ENCODE data around the gene TMEM178B.

DNA sequence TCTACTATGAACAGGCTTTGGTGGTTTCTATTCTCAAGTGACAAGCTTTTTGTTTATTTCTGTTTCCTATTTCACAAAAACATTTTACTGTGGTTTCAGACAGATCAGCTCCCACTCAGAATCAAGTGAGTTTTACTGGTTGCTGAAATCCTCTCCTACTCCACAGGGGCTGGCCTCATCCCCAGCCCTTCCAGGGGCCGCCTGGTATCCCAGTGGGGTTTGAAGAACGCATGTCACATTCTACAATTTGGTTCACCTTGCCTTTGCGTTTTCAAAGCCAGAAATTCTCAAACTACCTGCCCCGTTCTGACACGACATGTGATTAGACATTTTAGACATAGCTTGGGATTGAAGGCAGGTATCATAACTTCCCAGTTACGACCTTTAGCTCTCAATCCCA lies 316.5 kb downstream of the TMEM178B start:
- TF ChIP-seq POLR2AphosphoS5 (IDR thresholded peaks at IDR 0.05; ENCODE audit: borderline replicate concordance, low read depth, low read length) = no peak
- TF ChIP-seq EZH2 (IDR thresholded peaks at IDR 0.05) = no peak
- no peak for TF ChIP-seq FOXP2 (optimal IDR thresholded peaks at IDR 0.05; ENCODE audit: control extremely low read depth, extremely low read length, insufficient read depth)
